ENCODE measurements around the gene LMX1B.

GRCh38 chr9:126715382-126715781 lies 101.7 kb downstream of the LMX1B start:
- no peak for TF ChIP-seq CTCF (IDR thresholded peaks at IDR 0.05)
- TF ChIP-seq POLR2AphosphoS5 (IDR thresholded peaks at IDR 0.05), result no peak

Measured in sigmoid colon (tissue), 4 donors.